Measurements from ENCODE around the gene TAS2R5.
"Not testable (repeated sequence)": the region's sequence is repeated elsewhere in the genome, so short reads cannot be mapped to it uniquely, and the experiment has no call there.

The TAS2R5 gene

GRCh38 chr7:141754939-141755338 is 35.1 kb upstream of the TAS2R5 start:
- peak; percentile 70 for DNase-seq
- H4K8ac ChIP-seq (ENCODE audit: low read depth, low read length) = no peak overlapping the region
- no peaks in the 10 kb centered on the region for H3K4me1 ChIP-seq (ENCODE audit: control insufficient read depth, low read depth, low read length)
- no peak overlapping the region for H4K5ac ChIP-seq (ENCODE audit: low read length)
- WGBS (ENCODE audit: extremely low coverage, insufficient coverage, low lambda C conversion rate) = no CpG with 5 or more reads among the region's 6 CpGs
- no peak overlapping the region for H3K4ac ChIP-seq (ENCODE audit: low read depth, low read length)
- H3K4me3 ChIP-seq (ENCODE audit: low read length) = no peak overlapping the region
- no peak overlapping the region for H3K4me2 ChIP-seq (ENCODE audit: low read length)
- no peak overlapping the region for H3K23ac ChIP-seq (ENCODE audit: low read length)
- no peak overlapping the region for H2BK5ac ChIP-seq (ENCODE audit: low read length)
- no peak overlapping the region for H3K9ac ChIP-seq (ENCODE audit: low read length)
- H2BK120ac ChIP-seq (ENCODE audit: low read depth, low read length) = no peak overlapping the region
- H2AK5ac ChIP-seq (ENCODE audit: low read length) = no peak overlapping the region
- no peak overlapping the region for H3K27ac ChIP-seq (ENCODE audit: low read depth, low read length)
- no peak overlapping the region for H3K18ac ChIP-seq (ENCODE audit: low read length)
- H3K79me2 ChIP-seq (ENCODE audit: control insufficient read depth, insufficient read depth, low read length) = no peaks in the 10 kb centered on the region
- H2BK15ac ChIP-seq (replicated peaks; ENCODE audit: low read depth) = no peak overlapping the region
- no peak overlapping the region for H3K56ac ChIP-seq (ENCODE audit: low read length)
- peaks cover 7% of the 10 kb centered on the region for H3K36me3 ChIP-seq (ENCODE audit: control insufficient read depth, insufficient read depth, low read length)
- no peaks in the 10 kb centered on the region for H3K27me3 ChIP-seq (ENCODE audit: insufficient read depth, low read length, poor library complexity)
- peaks cover 2% of the 10 kb centered on the region for H3K79me1 ChIP-seq (ENCODE audit: low read length)

- no peak within 1 kb of the TSS for H2BK120ac ChIP-seq (ENCODE audit: low read depth, low read length)
- no peak within 1 kb of the TSS for H3K27ac ChIP-seq (ENCODE audit: low read depth, low read length)
- H3K27me3 ChIP-seq (ENCODE audit: insufficient read depth, low read length, poor library complexity) = no peaks in the 10 kb centered on the region
- no peaks in the 10 kb centered on the region for H3K79me1 ChIP-seq (ENCODE audit: low read length)
- no peak within 1 kb of the TSS for H2AK5ac ChIP-seq (ENCODE audit: low read length)
- H3K4me2 ChIP-seq (ENCODE audit: low read length) = no peak within 1 kb of the TSS
- no peaks in the 10 kb centered on the region for H3K79me2 ChIP-seq (ENCODE audit: control insufficient read depth, insufficient read depth, low read length)
- no peak within 1 kb of the TSS for H3K9ac ChIP-seq (ENCODE audit: low read length)
- no peaks in the 10 kb centered on the region for H3K36me3 ChIP-seq (ENCODE audit: control insufficient read depth, insufficient read depth, low read length)
- H4K5ac ChIP-seq (ENCODE audit: low read length) = no peak within 1 kb of the TSS
- H4K8ac ChIP-seq (ENCODE audit: low read depth, low read length) = no peak within 1 kb of the TSS
- H3K4ac ChIP-seq (ENCODE audit: low read depth, low read length) = no peak within 1 kb of the TSS
- no peak within 1 kb of the TSS for H3K4me3 ChIP-seq (ENCODE audit: low read length)
- H2BK5ac ChIP-seq (ENCODE audit: low read length) = no peak within 1 kb of the TSS
- H3K4me1 ChIP-seq (ENCODE audit: control insufficient read depth, low read depth, low read length) = no peaks in the 10 kb centered on the region
- no peak within 1 kb of the TSS for H3K56ac ChIP-seq (ENCODE audit: low read length)
- no CpG with 5 or more reads among the region's 3 CpGs for WGBS (ENCODE audit: extremely low coverage, insufficient coverage, low lambda C conversion rate)
- DNase-seq = no peak
- no peak within 1 kb of the TSS for H2BK15ac ChIP-seq (replicated peaks; ENCODE audit: low read depth)
- no peak within 1 kb of the TSS for H3K18ac ChIP-seq (ENCODE audit: low read length)
- no peak within 1 kb of the TSS for H3K23ac ChIP-seq (ENCODE audit: low read length)
These were observed 26.2 kb upstream of the TAS2R5 start, which contains the start of gene TAS2R3 for GRCh38 chr7:141763797-141764196. Gene TAS2R3 (plus strand): TSS chr7:141764097. CDS start chr7:141764159, 62 bp downstream.

- no CpG with 5 or more reads among the region's 3 CpGs for WGBS (ENCODE audit: extremely low coverage, insufficient coverage, low lambda C conversion rate)
- not testable (repeated sequence) for H3K56ac ChIP-seq (ENCODE audit: low read length); H3K4me3 ChIP-seq (ENCODE audit: low read length); H3K23ac ChIP-seq (ENCODE audit: low read length); H3K27me3 ChIP-seq (ENCODE audit: insufficient read depth, low read length, poor library complexity); H3K27ac ChIP-seq (ENCODE audit: low read depth, low read length); H3K9ac ChIP-seq (ENCODE audit: low read length); H4K5ac ChIP-seq (ENCODE audit: low read length); H3K4ac ChIP-seq (ENCODE audit: low read depth, low read length); H3K79me1 ChIP-seq (ENCODE audit: low read length); H3K18ac ChIP-seq (ENCODE audit: low read length); H2BK5ac ChIP-seq (ENCODE audit: low read length); H3K4me1 ChIP-seq (ENCODE audit: control insufficient read depth, low read depth, low read length); H3K79me2 ChIP-seq (ENCODE audit: control insufficient read depth, insufficient read depth, low read length); H3K36me3 ChIP-seq (ENCODE audit: control insufficient read depth, insufficient read depth, low read length); DNase-seq; H2BK120ac ChIP-seq (ENCODE audit: low read depth, low read length); H2AK5ac ChIP-seq (ENCODE audit: low read length); H4K8ac ChIP-seq (ENCODE audit: low read depth, low read length); H3K4me2 ChIP-seq (ENCODE audit: low read length); H2BK15ac ChIP-seq (replicated peaks; ENCODE audit: low read depth)
These were observed 19.9 kb upstream of the TAS2R5 start for GRCh38 chr7:141770083-141770583.

GRCh38 chr7:141776374-141776773 is 13.6 kb upstream of the TAS2R5 start, which contains the start of gene TAS2R4:
Gene TAS2R4 (plus strand): TSS chr7:141776674. CDS start chr7:141778489, 1,815 bp downstream.
- Histone ChIP-seq H3K79me1 (ENCODE audit: low read length) (no peaks in the 10 kb centered on the region), H3K18ac (ENCODE audit: low read length) (no peak within 1 kb of the TSS), H3K36me3 (ENCODE audit: control insufficient read depth, insufficient read depth, low read length) (peaks cover 1% of the 10 kb centered on the region), H2AK5ac (ENCODE audit: low read length) (no peak within 1 kb of the TSS), H4K5ac (ENCODE audit: low read length) (no peak within 1 kb of the TSS), H3K4ac (ENCODE audit: low read depth, low read length) (no peak within 1 kb of the TSS), H3K4me1 (ENCODE audit: control insufficient read depth, low read depth, low read length) (no peaks in the 10 kb centered on the region), H3K9ac (ENCODE audit: low read length) (no peak within 1 kb of the TSS), H3K4me2 (ENCODE audit: low read length) (no peak within 1 kb of the TSS), H3K56ac (ENCODE audit: low read length) (no peak within 1 kb of the TSS), H2BK5ac (ENCODE audit: low read length) (no peak within 1 kb of the TSS), H3K4me3 (ENCODE audit: low read length) (no peak within 1 kb of the TSS), H3K79me2 (ENCODE audit: control insufficient read depth, insufficient read depth, low read length) (no peaks in the 10 kb centered on the region), H2BK15ac (replicated peaks; ENCODE audit: low read depth) (no peak within 1 kb of the TSS), H4K8ac (ENCODE audit: low read depth, low read length) (no peak within 1 kb of the TSS), H3K27ac (ENCODE audit: low read depth, low read length) (no peak within 1 kb of the TSS), H3K27me3 (ENCODE audit: insufficient read depth, low read length, poor library complexity) (no peaks in the 10 kb centered on the region), H2BK120ac (ENCODE audit: low read depth, low read length) (no peak within 1 kb of the TSS), H3K23ac (ENCODE audit: low read length) (no peak within 1 kb of the TSS)
- DNase-seq = no peak
- no CpG with 5 or more reads among the region's 1 CpG for WGBS (ENCODE audit: extremely low coverage, insufficient coverage, low lambda C conversion rate)

- Histone ChIP-seq H3K9ac (ENCODE audit: low read length) (no peak overlapping the region), H3K36me3 (ENCODE audit: control insufficient read depth, insufficient read depth, low read length) (no peaks in the 10 kb centered on the region), H3K79me2 (ENCODE audit: control insufficient read depth, insufficient read depth, low read length) (no peaks in the 10 kb centered on the region), H3K23ac (ENCODE audit: low read length) (no peak overlapping the region), H2BK15ac (replicated peaks; ENCODE audit: low read depth) (no peak overlapping the region), H3K4me1 (ENCODE audit: control insufficient read depth, low read depth, low read length) (no peaks in the 10 kb centered on the region), H2BK5ac (ENCODE audit: low read length) (no peak overlapping the region), H3K18ac (ENCODE audit: low read length) (no peak overlapping the region), H3K27ac (ENCODE audit: low read depth, low read length) (no peak overlapping the region), H2AK5ac (ENCODE audit: low read length) (no peak overlapping the region), H3K56ac (ENCODE audit: low read length) (no peak overlapping the region), H3K4me3 (ENCODE audit: low read length) (no peak overlapping the region), H4K8ac (ENCODE audit: low read depth, low read length) (no peak overlapping the region), H3K79me1 (ENCODE audit: low read length) (no peaks in the 10 kb centered on the region), H3K4me2 (ENCODE audit: low read length) (no peak overlapping the region), H3K4ac (ENCODE audit: low read depth, low read length) (no peak overlapping the region), H3K27me3 (ENCODE audit: insufficient read depth, low read length, poor library complexity) (no peaks in the 10 kb centered on the region), H4K5ac (ENCODE audit: low read length) (no peak overlapping the region), H2BK120ac (ENCODE audit: low read depth, low read length) (no peak overlapping the region)
- DNase-seq = peak; percentile 70
- no CpG with 5 or more reads among the region's 13 CpGs for WGBS (ENCODE audit: extremely low coverage, insufficient coverage, low lambda C conversion rate)
These were observed 4.1 kb upstream of the TAS2R5 start for GRCh38 chr7:141785706-141786552.

Measured in mesendoderm (in vitro differentiated cells).